WTC11 (cell line): ENCODE results near the gene NRXN2. TPM values are rescaled to one million over a fixed set of nuclear protein-coding genes. Genes with fewer than 3 reads are reported as not detected.

Experiments used
- ATAC-seq: fragments of 200-7000 bp; cut with Tn5 transposase; 2 replicates; pipeline ENCODE4 v1.10.0; 2021; ENCODE audit warnings: mild to moderate bottlenecking, moderate library complexity
- CTCF ChIA-PET: fragments of 300-600 bp; sonication (Branson Sonifier 250); formaldehyde crosslinking; loops from one replicate; lab custom pipeline; 2021; ENCODE audit warnings: antibody characterized with exemption; lab: Charles Lee
- POLR2A ChIA-PET: fragments of 350-600 bp; sonication (Branson Sonifier 250); formaldehyde crosslinking; loops from one replicate; lab custom pipeline; 2021; ENCODE audit warnings: antibody characterized with exemption; lab: Charles Lee
- DNase-seq: peaks from one replicate; pipeline ENCODE4 v3.0.0; 2021; ENCODE audit warnings: low spot score
- H3K27ac Mint-ChIP-seq: 2 replicates; pipeline ENCODE4 v1.8.0; 2021; ENCODE audit warnings: mixed read lengths
- H3K27me3 Mint-ChIP-seq: 2 replicates; pipeline ENCODE4 v1.8.0; 2021; ENCODE audit warnings: low read depth, mild to moderate bottlenecking, moderate library complexity, mixed read lengths
- H3K36me3 Mint-ChIP-seq: 2 replicates; pipeline ENCODE4 v1.8.0; 2021; ENCODE audit warnings: mixed read lengths
- H3K4me1 Mint-ChIP-seq: 2 replicates; pipeline ENCODE4 v1.8.0; 2022; ENCODE audit warnings: mixed read lengths
- H3K4me3 Mint-ChIP-seq: 2 replicates; pipeline ENCODE4 v1.8.0; 2021; ENCODE audit warnings: mild to moderate bottlenecking, moderate library complexity, mixed read lengths
- H3K9me3 Mint-ChIP-seq: 2 replicates; pipeline ENCODE4 v1.8.0; 2021; ENCODE audit warnings: mixed read lengths
- CREB1 ChIP-seq: sonication (generic); formaldehyde crosslinking; IDR thresholded peaks from 2 replicates; pipeline ENCODE4 v1.8.0; 2023; ENCODE audit warnings: mild to moderate bottlenecking, missing genetic modification reagents
- CTCF ChIP-seq: fragments of 200-600 bp; IDR thresholded peaks from 2 replicates; pipeline ENCODE4 v1.8.0; 2022; ENCODE audit warnings: antibody characterized with exemption
- ETV6 ChIP-seq: sonication (generic); formaldehyde crosslinking; IDR thresholded peaks from 2 replicates; pipeline ENCODE4 v1.8.1; 2022; ENCODE audit warnings: mild to moderate bottlenecking, missing genetic modification reagents
- GRHL2 ChIP-seq: fragments of 250-450 bp; sonication (Bioruptor Pico); IDR thresholded peaks from 2 replicates; pipeline ENCODE4 v1.8.0; 2022; ENCODE audit warnings: mild to moderate bottlenecking, moderate library complexity; ENCODE audit not compliant: insufficient replicate concordance, severe bottlenecking
- HMGXB4 ChIP-seq: sonication (generic); formaldehyde crosslinking; IDR thresholded peaks from 2 replicates; pipeline ENCODE4 v1.8.1; 2023; ENCODE audit warnings: mild to moderate bottlenecking, moderate library complexity, missing genetic modification reagents
- IRF2 ChIP-seq: sonication (generic); formaldehyde crosslinking; IDR thresholded peaks from 2 replicates; pipeline ENCODE4 v1.8.0; 2022; ENCODE audit warnings: low read depth, missing genetic modification reagents, borderline replicate concordance
- MLX ChIP-seq: sonication (generic); formaldehyde crosslinking; IDR thresholded peaks from 2 replicates; pipeline ENCODE4 v1.8.1; 2023; ENCODE audit warnings: mild to moderate bottlenecking, missing genetic modification reagents, moderate library complexity
- MYBL2 ChIP-seq: sonication (generic); formaldehyde crosslinking; IDR thresholded peaks from 2 replicates; pipeline ENCODE4 v1.8.1; 2023; ENCODE audit warnings: mild to moderate bottlenecking, moderate library complexity, missing genetic modification reagents
- NR2C2 ChIP-seq: sonication (generic); formaldehyde crosslinking; IDR thresholded peaks from 2 replicates; pipeline ENCODE4 v1.8.0; 2022; ENCODE audit warnings: mild to moderate bottlenecking, missing genetic modification reagents
- RELA ChIP-seq: sonication (generic); formaldehyde crosslinking; IDR thresholded peaks from 2 replicates; pipeline ENCODE4 v1.8.1; 2022; ENCODE audit warnings: missing genetic modification reagents, mild to moderate bottlenecking, borderline replicate concordance
- SMAD3 ChIP-seq: sonication (generic); formaldehyde crosslinking; IDR thresholded peaks from 2 replicates; pipeline ENCODE4 v1.8.0; 2022; ENCODE audit warnings: missing genetic modification reagents, mild to moderate bottlenecking, borderline replicate concordance
- TEAD1 ChIP-seq: sonication (generic); formaldehyde crosslinking; IDR thresholded peaks from 2 replicates; pipeline ENCODE4 v1.8.0; 2022; ENCODE audit warnings: mild to moderate bottlenecking, missing genetic modification reagents
- TEAD4 ChIP-seq: sonication (generic); formaldehyde crosslinking; IDR thresholded peaks from 2 replicates; pipeline ENCODE4 v1.8.0; 2022; ENCODE audit warnings: mild to moderate bottlenecking, missing genetic modification reagents
- ZNF138 ChIP-seq: sonication (generic); formaldehyde crosslinking; conservative IDR thresholded peaks from 2 replicates; pipeline ENCODE4 v1.8.1; 2022; ENCODE audit warnings: mild to moderate bottlenecking, moderate library complexity, missing genetic modification reagents
- ZNF263 ChIP-seq: sonication (generic); formaldehyde crosslinking; IDR thresholded peaks from 2 replicates; pipeline ENCODE4 v1.8.1; 2022; ENCODE audit warnings: low read depth, mild to moderate bottlenecking, moderate library complexity, missing genetic modification reagents
- ZNF317 ChIP-seq: sonication (generic); formaldehyde crosslinking; IDR thresholded peaks from 2 replicates; pipeline ENCODE4 v1.8.1; 2023; ENCODE audit warnings: low read depth, mild to moderate bottlenecking, moderate library complexity, missing genetic modification reagents, borderline replicate concordance
- ZNF425 ChIP-seq: fragments of 250-450 bp; sonication (Bioruptor Pico); conservative IDR thresholded peaks from 2 replicates; pipeline ENCODE4 v1.9.0; 2021; ENCODE audit warnings: mild to moderate bottlenecking
- ZNF532 ChIP-seq: fragments of 250-450 bp; sonication (Bioruptor Pico); IDR thresholded peaks from 2 replicates; pipeline ENCODE4 v1.9.0; 2021; ENCODE audit warnings: mild to moderate bottlenecking, borderline replicate concordance
- total RNA-seq: library from RNA; stranded (reverse); gene quantifications from 3 replicates; pipeline ENCODE4 v1.2.3, GENCODE V29; 2021

Gene NRXN2
- total RNA-seq, 1 experiment from 2014 or later, result 8.6 TPM

GRCh38 chr11:64603411-64604110 is 119.4 kb downstream of the NRXN2 start:
- ATAC-seq, result no peak
- H3K4me1 Mint-ChIP-seq, result peaks cover 5% of the 10 kb centered on the region; the same call in 1 of the 2 replicates
- no peak for DNase-seq
- no peaks in the 10 kb centered on the region for H3K36me3 Mint-ChIP-seq
- no peaks in the 10 kb centered on the region for H3K9me3 Mint-ChIP-seq
- H3K4me3 Mint-ChIP-seq, result no peak overlapping the region
- H3K27ac Mint-ChIP-seq, result no peak overlapping the region
- ChIA-PET CTCF (interaction anchor here (1.0 to 2.7 kb wide), 2 partner anchors 26 to 85 kb away, joined by 5 to 10 read pairs; no protein-coding TSS in a partner anchor), POLR2A (no interaction called here)
- TF ChIP-seq TEAD1 (CRISPR knock-in tag) (no peak), HMGXB4 (CRISPR knock-in tag) (no peak), TEAD4 (no peak), MYBL2 (CRISPR knock-in tag) (no peak), ETV6 (CRISPR knock-in tag) (no peak), ZNF532 (no peak), RELA (CRISPR knock-in tag) (no peak), CTCF (no peak), ZNF138 (no peak), ZNF425 (CRISPR knock-in tag) (no peak), CREB1 (CRISPR knock-in tag) (no peak), GRHL2 (CRISPR knock-in tag) (no peak), ZNF317 (no peak), SMAD3 (CRISPR knock-in tag) (no peak), NR2C2 (CRISPR knock-in tag) (no peak), MLX (CRISPR knock-in tag) (no peak), ZNF263 (CRISPR knock-in tag) (no peak), IRF2 (no peak)
- no peaks in the 10 kb centered on the region; the same call in 1 of the 2 replicates for H3K27me3 Mint-ChIP-seq
